Pericardium fibroblast (primary cell): ENCODE data around the gene TGIF1. TPM values are rescaled to one million over a fixed set of nuclear protein-coding genes. Genes with fewer than 3 reads are reported as not detected.

Experiments
- total RNA-seq: library from RNA; depleted of rRNA; stranded (reverse); fragments of >200 nt; gene quantifications from 2 replicates; pipeline ENCODE4 v1.2.3, GENCODE V29; 2015

Gene TGIF1
- total RNA-seq, result 73.5 and 95.0 TPM in 2 replicates

DNA sequence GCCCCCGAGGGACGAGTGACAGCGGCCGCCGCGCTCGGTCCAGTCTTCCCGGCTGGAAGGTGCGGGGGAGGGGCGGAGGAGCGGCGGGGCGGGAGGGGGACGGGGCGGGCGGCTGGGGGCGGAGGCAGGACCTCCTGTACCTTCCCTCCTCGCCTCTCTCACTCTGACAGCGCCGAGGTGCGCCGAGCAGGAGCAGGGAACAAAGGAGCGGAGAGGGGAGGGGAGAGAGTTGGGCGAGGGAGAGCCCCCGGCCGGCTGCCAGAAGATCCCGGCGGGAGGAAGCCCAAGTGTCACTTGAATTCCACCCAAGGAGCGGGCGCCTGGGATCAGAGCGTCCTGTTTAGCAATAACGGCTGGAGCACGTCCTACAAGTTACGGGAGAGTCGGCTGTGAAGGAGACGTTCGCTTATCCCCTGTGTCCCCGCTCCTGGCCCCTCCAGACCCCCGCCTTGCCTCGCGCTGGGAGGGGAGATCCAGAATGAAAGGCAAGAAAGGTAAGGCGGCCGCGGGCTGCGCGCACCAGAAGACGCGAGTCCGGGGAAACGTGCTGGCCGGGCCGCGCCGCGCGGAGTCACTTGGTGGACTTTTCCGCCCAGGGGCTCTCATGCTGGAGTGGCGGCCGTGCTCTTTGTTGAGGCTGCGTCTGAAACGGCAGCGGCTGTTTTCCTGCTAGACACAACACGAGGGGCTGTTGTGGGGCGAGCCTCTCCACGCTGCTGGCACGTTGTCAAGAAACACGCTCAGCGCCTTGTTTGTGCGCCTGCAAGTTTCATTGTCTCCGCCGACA is at the start of gene TGIF1:
Gene TGIF1 (plus strand): TSS at position 161 of the 787 bp plus-strand sequence. CDS start 318 bp downstream, at position 479.

Other genes with a start within 250 kb of the TGIF1 start
- gene MYOM1, start 230.2 kb upstream of the TGIF1 start, total RNA-seq, result 1.4 and 3.0 TPM in 2 replicates
- 330 and 852 TPM in 2 replicates for gene MYL12A, start 202.4 kb upstream of the TGIF1 start, total RNA-seq
- 283 and 526 TPM in 2 replicates for gene MYL12B, start 188.0 kb upstream of the TGIF1 start, total RNA-seq